K562 (cell line): ENCODE results near the gene RASSF7. TPM values are rescaled to one million over a fixed set of nuclear protein-coding genes. Genes with fewer than 3 reads are reported as not detected.

Source experiments
- ATF4 ChIP-seq: fragments of 450-650 bp; formaldehyde crosslinking; IDR thresholded peaks from 2 replicates; pipeline ENCODE4 v1.4.0; 2022; ENCODE audit warnings: mild to moderate bottlenecking, moderate library complexity
- CTCFL ChIP-seq: IDR thresholded peaks from 2 replicates; pipeline ENCODE4 v1.6.1; 2011; ENCODE audit warnings: borderline replicate concordance, low read depth, mild to moderate bottlenecking, moderate library complexity, low read length; ENCODE audit not compliant: insufficient read depth, poor library complexity, severe bottlenecking
- CUX1 ChIP-seq: fragments of 200-800 bp; sonication (Bioruptor generic); IDR thresholded peaks from 2 replicates; pipeline ENCODE4 v1.6.1; 2016; ENCODE audit warnings: missing genetic modification characterization, missing compliant biosample characterization
- FOXO4 ChIP-seq: fragments of 450-650 bp; formaldehyde crosslinking; IDR thresholded peaks from 2 replicates; pipeline ENCODE4 v1.4.0; 2020; ENCODE audit warnings: mild to moderate bottlenecking, moderate library complexity
- GATAD2A ChIP-seq: fragments of 450-650 bp; IDR thresholded peaks from 2 replicates; pipeline ENCODE4 v1.6.1; 2017
- KLF16 ChIP-seq: IDR thresholded peaks from 2 replicates; pipeline ENCODE4 v1.6.1; 2016; ENCODE audit warnings: antibody characterized with exemption
- PRMT5 ChIP-seq: sonication (generic); formaldehyde crosslinking; IDR thresholded peaks from 2 replicates; pipeline ENCODE4 v1.5.0; 2020; ENCODE audit warnings: missing genetic modification reagents
- SRSF7 ChIP-seq: fragments of 200-400 bp; formaldehyde crosslinking; optimal IDR thresholded peaks from 2 replicates; pipeline ENCODE3; 2017; ENCODE audit warnings: mild to moderate bottlenecking, low read depth, low read length
- STAT5A ChIP-seq: IDR thresholded peaks from 2 replicates; pipeline ENCODE4 v1.6.1; 2012; ENCODE audit warnings: low read length, inconsistent platforms, borderline replicate concordance
- ZBTB49 ChIP-seq: sonication (generic); formaldehyde crosslinking; IDR thresholded peaks from 2 replicates; pipeline ENCODE4 v1.8.0; 2022; ENCODE audit warnings: missing genetic modification reagents, mild to moderate bottlenecking, borderline replicate concordance
- ZNF780A ChIP-seq: fragments of 250-450 bp; sonication (Bioruptor Pico); IDR thresholded peaks from 2 replicates; pipeline ENCODE4 v1.5.0; 2021; ENCODE audit warnings: mild to moderate bottlenecking
- polyA plus RNA-seq, 8 experiments: library from polyadenylated mRNA; depleted of rRNA in 4 of 8; stranded (reverse) in 5 of 8; unstranded in 3 of 8; fragments of >200 nt; fragmentation: Nextera tagmentation in 2 of 8; fragmentation: Illumina TruSeq in 1 of 8; extraction: Ambion mirVana in 2 of 8; extraction: Trizol in 1 of 8; gene quantifications; 2 replicates each; pipeline versions ENCODE4 v1.2.1 to v1.2.3, GENCODE V29; 2011 to 2014; ENCODE audit warnings: inconsistent platforms in 1 of 8, missing spikeins in 1 of 8
- total RNA-seq, 7 experiments: library from RNA; depleted of rRNA in 6 of 7; stranded (reverse); fragments of >200 nt in 6 of 7; fragmentation: Illumina TruSeq in 2 of 7; extraction: Trizol in 2 of 7; gene quantifications; 2 replicates each; pipeline versions ENCODE4 v1.2.1 to v1.2.3, GENCODE V29; 2011 to 2021; ENCODE audit warnings: low replicate concordance in 1 of 7

The RASSF7 gene
- total and polyA plus RNA-seq, 9 of the 15 experiments (the other 6 are each of a cell fraction or from before 2014, with no cell fraction given): 0.41 to 45.2 (median 18.6) TPM

- TF ChIP-seq CTCFL (no peak), CUX1 (CRISPR knock-in tag) (no peak), STAT5A (no peak), SRSF7 (no peak), GATAD2A (peak; percentile 47; the same call in 1 of the 2 replicates), ZBTB49 (CRISPR knock-in tag) (no peak), ZNF780A (CRISPR knock-in tag) (no peak), ATF4 (CRISPR knock-in tag) (no peak), KLF16 (no peak), FOXO4 (CRISPR knock-in tag) (no peak), PRMT5 (CRISPR knock-in tag) (no peak)
Measured at GRCh38 chr11:535519-536454, 25.0 kb upstream of the RASSF7 start, which contains the start of gene HRAS (continued).
